WTC11 (cell line): Measurements from ENCODE around the gene IBA57. TPM values are rescaled to one million over a fixed set of nuclear protein-coding genes. Genes with fewer than 3 reads are reported as not detected.
"Not testable (repeated sequence)": the region's sequence is repeated elsewhere in the genome, so short reads cannot be mapped to it uniquely, and the experiment has no call there.

ENCODE experiments used
- ATAC-seq: fragments of 200-7000 bp; cut with Tn5 transposase; 2 replicates; pipeline ENCODE4 v1.10.0; 2021; ENCODE audit warnings: mild to moderate bottlenecking, moderate library complexity
- CTCF ChIA-PET: fragments of 300-600 bp; sonication (Branson Sonifier 250); formaldehyde crosslinking; loops from one replicate; lab custom pipeline; 2021; ENCODE audit warnings: antibody characterized with exemption; lab: Charles Lee
- POLR2A ChIA-PET: fragments of 350-600 bp; sonication (Branson Sonifier 250); formaldehyde crosslinking; loops from one replicate; lab custom pipeline; 2021; ENCODE audit warnings: antibody characterized with exemption; lab: Charles Lee
- DNase-seq: peaks from one replicate; pipeline ENCODE4 v3.0.0; 2021; ENCODE audit warnings: low spot score
- H3K27ac Mint-ChIP-seq: 2 replicates; pipeline ENCODE4 v1.8.0; 2021; ENCODE audit warnings: mixed read lengths
- H3K27me3 Mint-ChIP-seq: 2 replicates; pipeline ENCODE4 v1.8.0; 2021; ENCODE audit warnings: low read depth, mild to moderate bottlenecking, moderate library complexity, mixed read lengths
- H3K36me3 Mint-ChIP-seq: 2 replicates; pipeline ENCODE4 v1.8.0; 2021; ENCODE audit warnings: mixed read lengths
- H3K4me1 Mint-ChIP-seq: 2 replicates; pipeline ENCODE4 v1.8.0; 2022; ENCODE audit warnings: mixed read lengths
- H3K4me3 Mint-ChIP-seq: 2 replicates; pipeline ENCODE4 v1.8.0; 2021; ENCODE audit warnings: mild to moderate bottlenecking, moderate library complexity, mixed read lengths
- H3K9me3 Mint-ChIP-seq: 2 replicates; pipeline ENCODE4 v1.8.0; 2021; ENCODE audit warnings: mixed read lengths
- CTCF ChIP-seq: fragments of 200-600 bp; IDR thresholded peaks from 2 replicates; pipeline ENCODE4 v1.8.0; 2022; ENCODE audit warnings: antibody characterized with exemption
- FOXK1 ChIP-seq: sonication (generic); formaldehyde crosslinking; IDR thresholded peaks from 2 replicates; pipeline ENCODE4 v1.8.0; 2022; ENCODE audit warnings: mild to moderate bottlenecking, moderate library complexity, missing genetic modification reagents
- NFATC4 ChIP-seq: fragments of 250-450 bp; sonication (Bioruptor Pico); IDR thresholded peaks from 2 replicates; pipeline ENCODE4 v1.9.0; 2021; ENCODE audit warnings: mild to moderate bottlenecking
- OVOL2 ChIP-seq: fragments of 250-450 bp; sonication (Bioruptor Pico); IDR thresholded peaks from 2 replicates; pipeline ENCODE4 v1.9.0; 2021; ENCODE audit warnings: mild to moderate bottlenecking, borderline replicate concordance
- SP1 ChIP-seq: sonication (generic); formaldehyde crosslinking; conservative IDR thresholded peaks from 2 replicates; pipeline ENCODE4 v1.8.1; 2022; ENCODE audit warnings: missing genetic modification reagents
- STAT6 ChIP-seq: sonication (generic); formaldehyde crosslinking; conservative IDR thresholded peaks from 2 replicates; pipeline ENCODE4 v1.8.1; 2023; ENCODE audit warnings: mild to moderate bottlenecking, low read depth, missing genetic modification reagents, moderate library complexity
- TEAD1 ChIP-seq: sonication (generic); formaldehyde crosslinking; IDR thresholded peaks from 2 replicates; pipeline ENCODE4 v1.8.0; 2022; ENCODE audit warnings: mild to moderate bottlenecking, missing genetic modification reagents
- TEAD4 ChIP-seq: sonication (generic); formaldehyde crosslinking; IDR thresholded peaks from 2 replicates; pipeline ENCODE4 v1.8.0; 2022; ENCODE audit warnings: mild to moderate bottlenecking, missing genetic modification reagents
- ZBTB21 ChIP-seq: sonication (generic); formaldehyde crosslinking; IDR thresholded peaks from 2 replicates; pipeline ENCODE4 v1.8.1; 2023; ENCODE audit warnings: mild to moderate bottlenecking, missing genetic modification reagents, borderline replicate concordance
- ZBTB43 ChIP-seq: sonication (generic); formaldehyde crosslinking; IDR thresholded peaks from 2 replicates; pipeline ENCODE4 v1.8.1; 2023; ENCODE audit warnings: mild to moderate bottlenecking, missing genetic modification reagents
- ZNF138 ChIP-seq: sonication (generic); formaldehyde crosslinking; conservative IDR thresholded peaks from 2 replicates; pipeline ENCODE4 v1.8.1; 2022; ENCODE audit warnings: mild to moderate bottlenecking, moderate library complexity, missing genetic modification reagents
- ZNF263 ChIP-seq: sonication (generic); formaldehyde crosslinking; IDR thresholded peaks from 2 replicates; pipeline ENCODE4 v1.8.1; 2022; ENCODE audit warnings: low read depth, mild to moderate bottlenecking, moderate library complexity, missing genetic modification reagents
- ZNF425 ChIP-seq: fragments of 250-450 bp; sonication (Bioruptor Pico); conservative IDR thresholded peaks from 2 replicates; pipeline ENCODE4 v1.9.0; 2021; ENCODE audit warnings: mild to moderate bottlenecking
- ZNF532 ChIP-seq: fragments of 250-450 bp; sonication (Bioruptor Pico); IDR thresholded peaks from 2 replicates; pipeline ENCODE4 v1.9.0; 2021; ENCODE audit warnings: mild to moderate bottlenecking, borderline replicate concordance
- total RNA-seq: library from RNA; stranded (reverse); gene quantifications from 3 replicates; pipeline ENCODE4 v1.2.3, GENCODE V29; 2021
- TF ChIP-seq, protein P1 (sequence below): sonication (generic); formaldehyde crosslinking; IDR thresholded peaks from 2 replicates; pipeline ENCODE4 v1.8.1; 2023; ENCODE audit warnings: mild to moderate bottlenecking, moderate library complexity, missing genetic modification reagents
- TF ChIP-seq, protein P2 (sequence below): sonication (generic); formaldehyde crosslinking; IDR thresholded peaks from 2 replicates; pipeline ENCODE4 v1.8.1; 2022; ENCODE audit warnings: low read depth, missing genetic modification reagents, borderline replicate concordance

The IBA57 gene
- total RNA-seq, 1 experiment from 2014 or later, result 11.4 TPM

DNA sequence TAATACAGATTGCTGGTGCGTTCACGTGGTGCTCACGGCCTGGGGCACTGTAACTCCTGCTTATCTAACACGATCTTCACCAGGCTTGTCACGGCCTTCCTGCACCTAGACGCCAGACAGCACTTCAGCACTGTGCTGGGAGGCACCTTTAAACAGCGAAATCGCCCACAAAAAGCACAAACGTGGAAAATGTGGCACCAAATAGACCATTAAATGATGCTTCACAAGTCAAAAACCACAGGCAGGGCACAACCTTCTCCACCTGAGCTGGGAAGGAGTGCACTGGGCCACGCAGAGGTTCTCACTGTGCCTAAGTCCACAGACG is 20.0 kb downstream of the IBA57 start:
- Mint-ChIP-seq H3K27ac (no peak overlapping the region), H3K36me3 (no peaks in the 10 kb centered on the region), H3K4me1 (no peaks in the 10 kb centered on the region), H3K27me3 (no peaks in the 10 kb centered on the region), H3K4me3 (no peak overlapping the region), H3K9me3 (peaks cover 5% of the 10 kb centered on the region; the same call in 1 of the 2 replicates)
- POLR2A ChIA-PET, result no interaction called here
- TF ChIP-seq TEAD1 (CRISPR knock-in tag) (no peak), TEAD4 (CRISPR knock-in tag) (no peak), ZBTB21 (CRISPR knock-in tag) (no peak), OVOL2 (no peak), ZNF263 (CRISPR knock-in tag) (no peak), CTCF (no peak), STAT6 (CRISPR knock-in tag) (no peak), ZNF532 (CRISPR knock-in tag) (no peak)
- TF ChIP-seq, protein P1, sequence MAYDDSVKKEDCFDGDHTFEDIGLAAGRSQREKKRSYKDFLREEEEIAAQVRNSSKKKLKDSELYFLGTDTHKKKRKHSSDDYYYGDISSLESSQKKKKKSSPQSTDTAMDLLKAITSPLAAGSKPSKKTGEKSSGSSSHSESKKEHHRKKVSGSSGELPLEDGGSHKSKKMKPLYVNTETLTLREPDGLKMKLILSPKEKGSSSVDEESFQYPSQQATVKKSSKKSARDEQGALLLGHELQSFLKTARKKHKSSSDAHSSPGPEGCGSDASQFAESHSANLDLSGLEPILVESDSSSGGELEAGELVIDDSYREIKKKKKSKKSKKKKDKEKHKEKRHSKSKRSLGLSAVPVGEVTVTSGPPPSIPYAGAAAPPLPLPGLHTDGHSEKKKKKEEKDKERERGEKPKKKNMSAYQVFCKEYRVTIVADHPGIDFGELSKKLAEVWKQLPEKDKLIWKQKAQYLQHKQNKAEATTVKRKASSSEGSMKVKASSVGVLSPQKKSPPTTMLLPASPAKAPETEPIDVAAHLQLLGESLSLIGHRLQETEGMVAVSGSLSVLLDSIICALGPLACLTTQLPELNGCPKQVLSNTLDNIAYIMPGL, result no peak
- DNase-seq (no peak), ATAC-seq (no peak)
- CTCF ChIA-PET, result no interaction called here

- H3K4me3 Mint-ChIP-seq, CTCF ChIA-PET, H3K36me3 Mint-ChIP-seq, DNase-seq, H3K4me1 Mint-ChIP-seq, H3K27ac Mint-ChIP-seq, H3K27me3 Mint-ChIP-seq, ATAC-seq, H3K9me3 Mint-ChIP-seq: not testable (repeated sequence)
- POLR2A ChIA-PET, result interaction anchor here (0.6 kb wide), 1 partner anchor 768 kb away, joined by 3 read pairs; no protein-coding TSS in a partner anchor
Observed at GRCh38 chr1:228188249-228188648, 22.6 kb downstream of the IBA57 start.

DNA sequence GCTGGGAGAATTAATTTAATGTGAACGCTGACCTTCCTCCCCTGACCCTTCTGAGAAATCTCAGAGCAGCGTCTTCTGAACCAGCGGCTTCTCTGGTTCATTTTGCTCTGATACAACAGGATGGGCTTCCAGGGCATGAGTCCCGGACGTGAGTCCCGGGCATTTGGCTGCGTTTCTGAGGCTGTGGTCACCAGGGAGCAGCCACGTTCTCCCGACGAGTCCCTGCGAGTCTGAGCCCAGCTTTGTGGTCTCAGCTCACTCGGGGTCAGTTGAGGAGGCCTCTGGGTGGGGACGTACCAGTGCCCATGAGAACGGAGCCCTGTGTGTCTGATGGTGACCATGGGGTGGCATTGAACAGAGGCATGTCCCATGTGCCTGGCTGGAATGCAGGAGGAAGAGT is 24.6 kb downstream of the IBA57 start:
- ATAC-seq (no peak), DNase-seq (no peak)
- no peaks in the 10 kb centered on the region for H3K36me3 Mint-ChIP-seq
- ChIA-PET CTCF (no interaction called here), POLR2A (no interaction called here)
- no peak overlapping the region for H3K27ac Mint-ChIP-seq
- H3K9me3 Mint-ChIP-seq, result peaks cover 10% of the 10 kb centered on the region
- peaks cover 2% of the 10 kb centered on the region; the same call in 1 of the 2 replicates for H3K27me3 Mint-ChIP-seq
- no peaks in the 10 kb centered on the region for H3K4me1 Mint-ChIP-seq
- no peak overlapping the region for H3K4me3 Mint-ChIP-seq
- TF ChIP-seq FOXK1 (CRISPR knock-in tag) (no peak), ZNF425 (CRISPR knock-in tag) (no peak), TEAD4 (CRISPR knock-in tag) (no peak), ZNF138 (CRISPR knock-in tag) (no peak), ZBTB43 (CRISPR knock-in tag) (no peak), NFATC4 (CRISPR knock-in tag) (no peak), SP1 (no peak)
- TF ChIP-seq, protein P2, sequence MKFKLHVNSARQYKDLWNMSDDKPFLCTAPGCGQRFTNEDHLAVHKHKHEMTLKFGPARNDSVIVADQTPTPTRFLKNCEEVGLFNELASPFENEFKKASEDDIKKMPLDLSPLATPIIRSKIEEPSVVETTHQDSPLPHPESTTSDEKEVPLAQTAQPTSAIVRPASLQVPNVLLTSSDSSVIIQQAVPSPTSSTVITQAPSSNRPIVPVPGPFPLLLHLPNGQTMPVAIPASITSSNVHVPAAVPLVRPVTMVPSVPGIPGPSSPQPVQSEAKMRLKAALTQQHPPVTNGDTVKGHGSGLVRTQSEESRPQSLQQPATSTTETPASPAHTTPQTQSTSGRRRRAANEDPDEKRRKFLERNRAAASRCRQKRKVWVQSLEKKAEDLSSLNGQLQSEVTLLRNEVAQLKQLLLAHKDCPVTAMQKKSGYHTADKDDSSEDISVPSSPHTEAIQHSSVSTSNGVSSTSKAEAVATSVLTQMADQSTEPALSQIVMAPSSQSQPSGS (CRISPR knock-in tag), result no peak
